SK-N-SH treated with all-trans-retinoic acid at 6 μM for 48 hours (cell line): ENCODE measurements around the gene ID3.

Source experiments
- CSDC2 ChIP-seq: fragments of 250-450 bp; sonication (Bioruptor Pico); IDR thresholded peaks from 2 replicates; pipeline ENCODE4 v1.5.0; 2020; ENCODE audit warnings: mild to moderate bottlenecking, moderate library complexity
- ISL1 ChIP-seq: fragments of 250-450 bp; sonication (Bioruptor Pico); IDR thresholded peaks from 2 replicates; pipeline ENCODE4 v2.1.2; 2022; ENCODE audit warnings: mild to moderate bottlenecking, moderate library complexity
- POU6F1 ChIP-seq: fragments of 250-450 bp; sonication (Bioruptor Pico); IDR thresholded peaks from 2 replicates; pipeline ENCODE4 v1.8.0; 2021; ENCODE audit warnings: low read depth, mild to moderate bottlenecking, moderate library complexity, borderline replicate concordance
- RARB ChIP-seq: fragments of 250-450 bp; sonication (Bioruptor Pico); IDR thresholded peaks from 2 replicates; pipeline ENCODE4 v1.8.0; 2021; ENCODE audit warnings: mild to moderate bottlenecking, moderate library complexity

GRCh38 chr1:23514111-23514679 lies 45.1 kb downstream of the ID3 start:
- no peak for TF ChIP-seq ISL1 (CRISPR knock-in tag)
- no peak for TF ChIP-seq POU6F1 (CRISPR knock-in tag)
- no peak for TF ChIP-seq RARB
- TF ChIP-seq CSDC2 (CRISPR knock-in tag) = no peak
